GM21360 (cell line): ENCODE data around the gene ADARB2.

Experiments used
- ATAC-seq: cut with Tn5 transposase; IDR thresholded peaks from one replicate; pipeline ENCODE4 v1.9.1; 2021; ENCODE audit warnings: mild to moderate bottlenecking, moderate library complexity; ENCODE audit not compliant: unreplicated experiment

ADARB2 gene

DNA sequence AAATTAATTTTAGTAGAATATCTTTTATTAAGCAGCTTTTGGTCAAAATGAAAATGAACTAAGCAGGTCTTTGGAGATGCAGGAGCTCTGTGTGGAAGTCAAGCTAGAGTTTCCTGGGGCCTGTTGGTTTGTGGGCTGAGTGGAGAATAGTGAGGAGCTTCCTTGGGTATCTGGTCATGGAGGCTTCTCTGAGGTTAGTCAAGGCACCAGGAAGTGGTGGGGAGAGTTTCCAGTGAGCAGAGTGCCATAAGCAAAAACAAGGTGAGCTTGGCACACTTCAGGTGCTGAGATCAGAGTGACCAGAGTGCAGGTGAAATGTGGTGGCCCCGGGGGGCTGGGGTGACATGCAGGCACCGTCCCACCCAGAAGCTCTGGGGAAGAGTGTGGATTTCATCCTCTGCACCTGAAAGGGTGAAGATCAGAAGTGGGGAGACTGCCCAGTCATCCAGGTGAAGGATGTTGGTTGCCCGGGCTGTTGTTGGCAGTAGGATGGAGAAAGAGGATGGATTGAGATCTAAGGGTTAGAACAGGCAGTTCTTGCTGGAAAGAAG, 603.8 kb downstream of the ADARB2 start:
- no peak for ATAC-seq

DNA sequence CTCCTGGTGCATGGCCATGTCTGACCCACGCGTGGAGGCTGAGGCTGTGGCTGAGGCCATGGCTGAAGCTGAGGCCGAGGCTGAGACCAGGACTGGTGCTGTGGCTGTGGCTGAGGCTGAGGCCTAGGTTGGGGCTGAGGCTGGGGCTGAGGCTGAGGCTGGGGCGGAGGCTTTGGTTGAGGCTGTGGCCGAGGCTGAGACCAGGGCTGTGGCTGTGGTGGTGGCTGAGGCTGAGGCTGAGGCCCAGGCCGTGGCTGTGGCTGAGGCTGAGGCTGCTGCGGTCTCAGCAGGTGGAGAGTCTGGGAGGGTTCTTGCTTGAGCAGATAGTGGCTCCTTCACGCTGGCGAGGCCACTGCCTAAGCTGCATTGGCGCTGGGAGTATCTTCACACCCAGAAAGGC, 604.7 kb downstream of the ADARB2 start:
- no peak for ATAC-seq

DNA sequence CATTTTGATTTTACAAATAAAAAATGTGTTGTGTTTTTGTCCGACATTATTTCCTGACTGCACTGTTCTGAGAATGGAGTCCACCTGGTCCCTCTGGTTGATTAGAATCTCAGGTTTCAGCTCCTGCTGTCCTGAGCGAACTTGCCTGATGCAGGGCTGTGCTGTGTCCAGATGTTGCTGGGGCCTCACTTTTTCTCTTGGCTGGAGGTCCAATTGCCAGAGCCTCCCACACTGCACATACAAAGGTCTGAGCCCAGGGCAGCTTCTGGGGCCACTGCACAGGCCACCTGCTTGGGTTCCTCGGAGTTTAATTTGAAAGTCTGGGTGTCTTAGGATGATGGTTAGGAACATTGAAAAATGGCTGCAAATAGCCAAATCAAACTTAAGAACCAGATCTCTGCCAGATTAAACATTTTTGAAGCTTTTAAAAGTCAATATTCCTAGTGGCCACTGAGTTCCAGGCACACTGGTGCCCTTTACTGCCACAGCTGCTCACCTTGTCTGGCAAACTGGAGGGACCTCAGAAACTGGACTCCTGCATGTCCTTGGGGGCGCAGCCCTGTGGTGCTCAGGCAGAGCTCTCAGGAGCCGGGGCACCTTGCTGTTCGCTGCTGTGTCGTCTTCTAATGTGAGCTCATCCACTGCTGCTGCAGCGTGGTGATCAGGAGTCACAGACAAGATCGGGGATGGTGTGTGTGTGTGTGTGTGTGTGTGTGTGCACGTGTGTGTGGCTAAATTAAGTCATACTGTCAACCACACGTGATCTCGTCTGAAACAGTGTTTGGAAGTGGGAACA, 606.1 kb downstream of the ADARB2 start:
- ATAC-seq = no peak

DNA sequence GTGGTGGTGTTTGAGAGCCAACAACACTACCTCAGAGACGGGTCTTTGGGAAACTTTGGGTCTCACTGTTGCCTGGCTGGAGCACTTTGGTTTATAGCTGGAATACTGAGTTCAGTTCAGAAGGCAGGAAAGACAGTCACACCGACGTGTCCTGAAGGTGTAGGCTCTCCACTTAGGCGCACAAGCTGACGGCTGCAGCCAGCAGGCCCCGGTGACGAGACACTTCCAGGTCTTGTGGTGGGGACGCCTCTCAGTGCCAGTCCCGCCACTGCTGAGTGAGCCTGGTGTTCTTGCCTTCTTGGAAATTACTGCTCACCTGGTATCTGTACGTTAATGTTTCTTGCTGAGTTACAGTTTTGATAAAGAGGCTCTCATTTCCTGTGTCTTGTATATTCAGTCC, 607.1 kb downstream of the ADARB2 start:
- no peak for ATAC-seq

DNA sequence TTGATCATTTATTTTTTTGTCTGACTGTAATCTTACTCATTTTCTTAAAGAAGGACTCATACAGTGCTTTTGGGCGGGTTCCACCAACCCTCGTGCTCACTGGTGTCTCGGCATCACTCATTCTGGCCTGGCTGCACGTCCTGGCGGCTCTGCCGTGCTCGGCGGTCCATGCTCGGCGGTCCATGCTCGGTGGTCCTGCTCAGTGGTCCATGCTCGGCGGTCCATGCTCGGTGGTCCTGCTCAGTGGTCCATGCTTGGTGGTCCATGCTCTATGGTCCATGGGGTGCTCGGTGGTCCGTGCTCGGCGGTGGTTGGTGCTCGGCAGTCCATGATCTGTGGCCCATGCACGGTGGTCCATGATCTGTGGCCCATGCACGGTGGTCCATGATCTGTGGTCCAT, 608.7 kb downstream of the ADARB2 start:
- no peak for ATAC-seq

DNA sequence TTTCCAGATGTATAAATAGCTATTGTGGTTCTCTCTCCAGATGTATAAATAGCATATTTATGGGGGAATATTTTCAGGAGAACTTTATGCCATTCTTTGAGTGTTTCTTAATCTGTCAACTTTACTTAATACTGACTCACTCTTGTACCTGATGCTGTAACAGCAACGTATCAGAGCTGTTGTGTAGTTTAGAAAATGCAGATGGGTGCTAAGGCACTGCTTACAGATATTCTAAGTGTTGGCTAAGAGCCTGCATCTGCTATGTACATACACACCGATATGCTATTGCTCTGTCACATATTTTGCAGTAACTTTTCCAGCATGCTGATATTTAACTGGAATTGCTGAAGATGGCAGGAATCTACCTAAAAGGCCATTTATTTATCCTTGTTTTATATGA, 609.2 kb downstream of the ADARB2 start:
- no peak for ATAC-seq

DNA sequence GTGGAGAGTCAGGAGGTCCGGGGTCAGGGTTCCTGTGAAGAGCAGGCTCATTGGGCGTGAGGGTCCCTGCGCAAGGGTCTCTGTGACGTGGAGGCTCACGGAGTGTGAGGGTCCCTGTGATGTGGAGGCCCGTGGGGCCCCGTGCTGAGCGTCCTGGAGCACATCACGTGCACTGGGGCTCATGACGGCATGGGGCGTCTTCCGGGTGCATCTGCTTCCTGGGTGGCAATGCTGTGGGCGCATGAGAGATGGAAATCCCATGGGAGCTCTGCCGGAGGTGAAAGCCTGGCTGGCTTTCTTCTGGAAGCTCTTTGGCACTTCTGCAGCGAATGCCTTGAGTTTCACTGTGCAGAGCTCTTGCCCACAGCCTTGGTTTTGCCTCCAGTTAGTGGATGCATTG, 609.7 kb downstream of the ADARB2 start:
- no peak for ATAC-seq
